Measurements from ENCODE around the gene DCBLD2. TPM values are rescaled to one million over a fixed set of nuclear protein-coding genes. Genes with fewer than 3 reads are reported as not detected.

DCBLD2 gene
- total and polyA plus RNA-seq, 2 of the 13 experiments (the other 11 are each of a cell fraction or from before 2014, with no cell fraction given): 43.8 to 56.9 TPM

DNA sequence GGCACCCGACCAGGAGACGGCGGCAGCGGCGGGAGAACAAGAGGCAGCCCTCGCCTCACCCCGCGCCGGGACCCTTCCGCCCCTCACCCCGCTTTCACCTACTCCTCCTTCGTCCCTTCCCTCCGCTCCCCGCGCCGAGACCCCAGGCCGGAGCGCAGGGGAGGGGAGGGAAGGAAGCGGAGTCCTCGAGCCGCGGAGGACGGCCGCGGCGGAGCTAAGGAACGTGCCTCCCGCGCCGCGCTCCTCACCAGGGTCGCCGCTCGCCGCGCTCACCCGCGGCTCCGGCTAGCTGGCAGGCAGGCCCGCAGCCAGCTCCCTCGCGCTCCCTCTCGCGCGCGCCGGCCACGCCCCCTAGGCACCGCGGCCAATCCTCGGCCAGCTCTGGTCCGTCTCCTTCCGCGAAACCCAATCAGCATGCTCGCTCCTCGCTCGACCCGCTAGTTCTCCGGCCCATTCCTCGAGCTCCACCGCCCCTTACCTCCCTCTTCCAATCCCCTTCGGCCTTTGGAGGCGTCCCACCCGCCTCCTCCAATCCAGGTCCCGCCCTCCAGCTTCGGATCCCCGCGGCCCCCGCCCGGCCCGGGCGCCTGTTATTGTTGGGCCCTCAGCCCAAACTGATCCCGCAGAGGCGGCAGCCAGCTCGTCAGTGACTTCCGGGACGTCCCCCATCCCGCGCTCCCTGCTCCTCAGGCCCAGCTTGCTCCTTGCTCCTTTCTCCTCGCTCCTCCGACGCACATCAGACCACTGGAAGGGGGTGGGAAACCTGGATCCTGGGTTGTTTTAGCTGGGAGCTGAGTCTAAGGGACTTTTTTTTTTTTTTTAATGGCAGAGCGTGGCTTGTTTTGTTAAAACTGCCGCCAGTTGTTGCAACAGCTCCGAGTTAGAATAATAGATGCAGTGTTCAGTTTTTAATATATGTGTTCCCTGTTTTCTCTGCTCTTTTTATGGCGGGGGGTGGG is at the start of gene DCBLD2 (continued):
- TF ChIP-seq ZHX2 (IDR thresholded peaks at IDR 0.05; ENCODE audit: low read depth) (no peak), ZHX2 (CRISPR knock-in tag; IDR thresholded peaks at IDR 0.05; ENCODE audit: borderline replicate concordance) (no peak), ZNF333 (CRISPR knock-in tag; IDR thresholded peaks at IDR 0.05; ENCODE audit: borderline replicate concordance) (0 out of 2 replicates have a peak, but pooled peaks have one; percentile 30), ARID3A (IDR thresholded peaks at IDR 0.05; ENCODE audit: low read depth, low read length) (no peak; the same call in 1 of the 2 replicates), ZBTB8A (CRISPR knock-in tag; IDR thresholded peaks at IDR 0.05; ENCODE audit: borderline replicate concordance, low read depth) (no peak), MYNN (CRISPR knock-in tag; IDR thresholded peaks at IDR 0.05; ENCODE audit: low read depth) (no peak), KLF12 (CRISPR knock-in tag; IDR thresholded peaks at IDR 0.05; ENCODE audit: borderline replicate concordance) (peak; percentile 29; the same call in 1 of the 2 replicates), JARID2 (CRISPR knock-in tag; IDR thresholded peaks at IDR 0.05; ENCODE audit: insufficient replicate concordance) (no peak), ZNF557 (CRISPR knock-in tag; IDR thresholded peaks at IDR 0.05) (peak; percentile 63; the same call in 1 of the 2 replicates), ZNF652 (CRISPR knock-in tag; IDR thresholded peaks at IDR 0.05; ENCODE audit: borderline replicate concordance, low read depth) (no peak), HOMEZ (CRISPR knock-in tag; IDR thresholded peaks at IDR 0.05; ENCODE audit: low read depth) (peak; percentile 83), E2F5 (CRISPR knock-in tag; conservative IDR thresholded peaks at IDR 0.05) (0 out of 2 replicates have a peak, but pooled peaks have one; percentile 53), SP4 (CRISPR knock-in tag; IDR thresholded peaks at IDR 0.05) (peak; percentile 97), ZNF839 (CRISPR knock-in tag; IDR thresholded peaks at IDR 0.05; ENCODE audit: borderline replicate concordance) (no peak)
- TF ChIP-seq, protein P1, sequence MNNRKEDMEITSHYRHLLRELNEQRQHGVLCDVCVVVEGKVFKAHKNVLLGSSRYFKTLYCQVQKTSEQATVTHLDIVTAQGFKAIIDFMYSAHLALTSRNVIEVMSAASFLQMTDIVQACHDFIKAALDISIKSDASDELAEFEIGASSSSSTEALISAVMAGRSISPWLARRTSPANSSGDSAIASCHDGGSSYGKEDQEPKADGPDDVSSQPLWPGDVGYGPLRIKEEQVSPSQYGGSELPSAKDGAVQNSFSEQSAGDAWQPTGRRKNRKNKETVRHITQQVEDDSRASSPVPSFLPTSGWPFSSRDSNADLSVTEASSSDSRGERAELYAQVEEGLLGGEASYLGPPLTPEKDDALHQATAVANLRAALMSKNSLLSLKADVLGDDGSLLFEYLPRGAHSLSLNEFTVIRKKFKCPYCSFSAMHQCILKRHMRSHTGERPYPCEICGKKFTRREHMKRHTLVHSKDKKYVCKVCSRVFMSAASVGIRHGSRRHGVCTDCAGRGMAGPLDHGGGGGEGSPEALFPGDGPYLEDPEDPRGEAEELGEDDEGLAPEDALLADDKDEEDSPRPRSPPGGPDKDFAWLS (CRISPR knock-in tag; IDR thresholded peaks at IDR 0.05; ENCODE audit: borderline replicate concordance): no peak

Measured in HepG2 (cell line).